ENCODE measurements around the gene G3BP1.

- TF ChIP-seq, protein P1, sequence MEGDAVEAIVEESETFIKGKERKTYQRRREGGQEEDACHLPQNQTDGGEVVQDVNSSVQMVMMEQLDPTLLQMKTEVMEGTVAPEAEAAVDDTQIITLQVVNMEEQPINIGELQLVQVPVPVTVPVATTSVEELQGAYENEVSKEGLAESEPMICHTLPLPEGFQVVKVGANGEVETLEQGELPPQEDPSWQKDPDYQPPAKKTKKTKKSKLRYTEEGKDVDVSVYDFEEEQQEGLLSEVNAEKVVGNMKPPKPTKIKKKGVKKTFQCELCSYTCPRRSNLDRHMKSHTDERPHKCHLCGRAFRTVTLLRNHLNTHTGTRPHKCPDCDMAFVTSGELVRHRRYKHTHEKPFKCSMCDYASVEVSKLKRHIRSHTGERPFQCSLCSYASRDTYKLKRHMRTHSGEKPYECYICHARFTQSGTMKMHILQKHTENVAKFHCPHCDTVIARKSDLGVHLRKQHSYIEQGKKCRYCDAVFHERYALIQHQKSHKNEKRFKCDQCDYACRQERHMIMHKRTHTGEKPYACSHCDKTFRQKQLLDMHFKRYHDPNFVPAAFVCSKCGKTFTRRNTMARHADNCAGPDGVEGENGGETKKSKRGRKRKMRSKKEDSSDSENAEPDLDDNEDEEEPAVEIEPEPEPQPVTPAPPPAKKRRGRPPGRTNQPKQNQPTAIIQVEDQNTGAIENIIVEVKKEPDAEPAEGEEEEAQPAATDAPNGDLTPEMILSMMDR (IDR thresholded peaks at IDR 0.05), result no peak
- no peak for TF ChIP-seq POLR2A (IDR thresholded peaks at IDR 0.05)
Measured at GRCh38 chr5:151739395-151739794, 32.4 kb upstream of the G3BP1 start.

Data from uterus (tissue), 2 donors.